ENCODE results near the gene NLRP12. TPM values are rescaled to one million over a fixed set of nuclear protein-coding genes. Genes with fewer than 3 reads are reported as not detected.
"Not testable (repeated sequence)": the region's sequence is repeated elsewhere in the genome, so short reads cannot be mapped to it uniquely, and the experiment has no call there.

Gene NLRP12
- total and polyA plus RNA-seq, 5 experiments from 2014 or later, result 0.21 TPM; not detected in 4

- Mint-ChIP-seq H3K36me3 (no peaks in the 10 kb centered on the region), H3K27me3 (peaks cover 0 to 11% (median 1%) of the 10 kb centered on the region in 5 donors), H3K4me3 (no peak overlapping the region), H3K27ac (peak overlapping the region in 1 of 10 donors; percentile 43), H3K9me3 (no peaks in the 10 kb centered on the region), H3K4me1 (peaks cover 0 to 3% (median 0%) of the 10 kb centered on the region in 4 donors)
- peak; percentile 100 for ATAC-seq
- peak; percentile 51 to 85 (median 66) for DNase-seq
- POLR2A ChIA-PET, result no interaction called here
These were observed 31.2 kb downstream of the NLRP12 start for GRCh38 chr19:53792721-53793433.

GRCh38 chr19:53789708-53790678, 34.1 kb downstream of the NLRP12 start:
- Mint-ChIP-seq H3K4me3 (no peak overlapping the region), H3K36me3 (peaks cover 0 to 2% (median 0%) of the 10 kb centered on the region in 3 donors), H3K9me3 (peaks cover 0 to 3% (median 0%) of the 10 kb centered on the region in 9 donors), H3K27me3 (peaks cover 3 to 32% (median 10%) of the 10 kb centered on the region in 5 donors), H3K4me1 (peaks cover 0 to 6% (median 2%) of the 10 kb centered on the region in 4 donors), H3K27ac (no peak overlapping the region)
- DNase-seq (no peak), ATAC-seq (no peak)
- POLR2A ChIA-PET, result no interaction called here

- H3K27ac Mint-ChIP-seq, result no peak overlapping the region
- H3K4me1 Mint-ChIP-seq, result peaks cover 0 to 4% (median 2%) of the 10 kb centered on the region in 4 donors
- POLR2A ChIA-PET, result no interaction called here
- no peak overlapping the region for H3K4me3 Mint-ChIP-seq
- no peak for ATAC-seq
- peaks cover 0 to 2% (median 0%) of the 10 kb centered on the region in 3 donors for H3K36me3 Mint-ChIP-seq
- DNase-seq, result no peak
- peaks cover 3 to 31% (median 10%) of the 10 kb centered on the region in 5 donors for H3K27me3 Mint-ChIP-seq
- H3K9me3 Mint-ChIP-seq, result peaks cover 0 to 3% (median 0%) of the 10 kb centered on the region in 9 donors
These were observed 36.8 kb downstream of the NLRP12 start for GRCh38 chr19:53787266-53787665.

- Mint-ChIP-seq H3K4me3 (no peak overlapping the region), H3K27ac (no peak overlapping the region), H3K27me3 (peaks cover 3 to 31% (median 10%) of the 10 kb centered on the region in 5 donors), H3K4me1 (peaks cover 0 to 4% (median 2%) of the 10 kb centered on the region in 4 donors), H3K9me3 (peaks cover 0 to 3% (median 0%) of the 10 kb centered on the region in 9 donors), H3K36me3 (peaks cover 0 to 2% (median 0%) of the 10 kb centered on the region in 3 donors)
- DNase-seq (no peak), ATAC-seq (no peak)
- POLR2A ChIA-PET, result no interaction called here
These were observed 37.4 kb downstream of the NLRP12 start for GRCh38 chr19:53786744-53787143.

GRCh38 chr19:53785196-53785889, 38.8 kb downstream of the NLRP12 start:
- POLR2A ChIA-PET, result no interaction called here
- peaks cover 0 to 2% (median 0%) of the 10 kb centered on the region in 3 donors for H3K36me3 Mint-ChIP-seq
- peaks cover 3 to 31% (median 10%) of the 10 kb centered on the region in 5 donors for H3K27me3 Mint-ChIP-seq
- H3K27ac Mint-ChIP-seq, result no peak overlapping the region
- H3K4me3 Mint-ChIP-seq, result no peak overlapping the region
- DNase-seq, result no peak
- peaks cover 0 to 4% (median 2%) of the 10 kb centered on the region in 4 donors for H3K4me1 Mint-ChIP-seq
- ATAC-seq, result no peak
- peaks cover 0 to 3% (median 0%) of the 10 kb centered on the region in 9 donors for H3K9me3 Mint-ChIP-seq

GRCh38 chr19:53782698-53783097, 41.4 kb downstream of the NLRP12 start:
- ATAC-seq (no peak), DNase-seq (no peak)
- H3K9me3 Mint-ChIP-seq, result peaks cover 0 to 3% (median 0%) of the 10 kb centered on the region in 9 donors
- H3K27me3 Mint-ChIP-seq, result peaks cover 3 to 20% (median 9%) of the 10 kb centered on the region in 5 donors
- POLR2A ChIA-PET, result no interaction called here
- no peak overlapping the region for H3K27ac Mint-ChIP-seq
- H3K4me3 Mint-ChIP-seq, result no peak overlapping the region
- peaks cover 0 to 4% (median 2%) of the 10 kb centered on the region in 4 donors for H3K4me1 Mint-ChIP-seq
- peaks cover 0 to 2% (median 0%) of the 10 kb centered on the region in 3 donors for H3K36me3 Mint-ChIP-seq

GRCh38 chr19:53781332-53781731, 42.8 kb downstream of the NLRP12 start:
- H3K9me3 Mint-ChIP-seq, H3K27ac Mint-ChIP-seq: not testable (repeated sequence)

GRCh38 chr19:53780506-53780905, 43.6 kb downstream of the NLRP12 start:
- POLR2A ChIA-PET, result interaction anchor here (0.5 kb wide), 1 partner anchor 12 kb away, joined by 4 read pairs; no protein-coding TSS in a partner anchor
- Mint-ChIP-seq H3K9me3 (peaks cover 0 to 2% (median 0%) of the 10 kb centered on the region in 9 donors), H3K36me3 (no peaks in the 10 kb centered on the region), H3K4me3 (no peak overlapping the region), H3K27ac (no peak overlapping the region), H3K27me3 (peaks cover 0 to 6% (median 4%) of the 10 kb centered on the region in 5 donors), H3K4me1 (peaks cover 0 to 2% (median under 1%) of the 10 kb centered on the region in 4 donors)
- DNase-seq (no peak), ATAC-seq (no peak)

More at GRCh38 chr19:53781332-53781731, 42.8 kb downstream of the NLRP12 start:
- ATAC-seq, POLR2A ChIA-PET, H3K36me3 Mint-ChIP-seq, DNase-seq, H3K4me1 Mint-ChIP-seq, H3K4me3 Mint-ChIP-seq: not testable (repeated sequence)
- peaks cover 0 to 13% (median 6%) of the 10 kb centered on the region in 5 donors for H3K27me3 Mint-ChIP-seq

- Mint-ChIP-seq H3K27me3 (peaks cover 0 to 8% (median 5%) of the 10 kb centered on the region in 5 donors), H3K4me1 (peaks cover 0 to 3% (median 2%) of the 10 kb centered on the region in 4 donors), H3K27ac (no peak overlapping the region), H3K36me3 (no peaks in the 10 kb centered on the region), H3K4me3 (no peak overlapping the region), H3K9me3 (peaks cover 0 to under 1% (median 0%) of the 10 kb centered on the region in 9 donors)
- DNase-seq (no peak), ATAC-seq (no peak)
- POLR2A ChIA-PET, result no interaction called here
These were observed 48.6 kb downstream of the NLRP12 start for GRCh38 chr19:53775524-53775923.

- H3K27ac Mint-ChIP-seq, H3K9me3 Mint-ChIP-seq, ATAC-seq, POLR2A ChIA-PET, H3K4me1 Mint-ChIP-seq, DNase-seq, H3K4me3 Mint-ChIP-seq, H3K36me3 Mint-ChIP-seq, H3K27me3 Mint-ChIP-seq: not testable (repeated sequence)
These were observed 49.6 kb downstream of the NLRP12 start for GRCh38 chr19:53774491-53774890.

- POLR2A ChIA-PET, result no interaction called here
- Mint-ChIP-seq H3K36me3 (no peaks in the 10 kb centered on the region), H3K9me3 (no peaks in the 10 kb centered on the region), H3K4me1 (peaks cover 0 to 3% (median 2%) of the 10 kb centered on the region in 4 donors), H3K27ac (no peak overlapping the region), H3K27me3 (peaks cover 3 to 8% (median 5%) of the 10 kb centered on the region in 5 donors), H3K4me3 (no peak overlapping the region)
- DNase-seq (no peak), ATAC-seq (no peak)
These were observed 50.1 kb downstream of the NLRP12 start for GRCh38 chr19:53773999-53774398.

- ATAC-seq, result peak in 1 of 2 donors; percentile 39
- Mint-ChIP-seq H3K27me3 (peaks cover 6 to 10% (median 8%) of the 10 kb centered on the region in 5 donors), H3K27ac (peak overlapping the region in 2 of 10 donors; percentile 3 to 53), H3K4me3 (no peak overlapping the region), H3K4me1 (peaks cover 0 to 3% (median 2%) of the 10 kb centered on the region in 4 donors), H3K36me3 (no peaks in the 10 kb centered on the region), H3K9me3 (no peaks in the 10 kb centered on the region)
- POLR2A ChIA-PET, result no interaction called here
- peak in 9 of 10 donors; percentile 15 to 77 (median 38) for DNase-seq
These were observed 51.2 kb downstream of the NLRP12 start for GRCh38 chr19:53772943-53773342.

Data from naive thymus-derived CD8-positive, alpha-beta T cell (primary cell).